Measurements from ENCODE around the gene WWC2.

The WWC2 gene

DNA sequence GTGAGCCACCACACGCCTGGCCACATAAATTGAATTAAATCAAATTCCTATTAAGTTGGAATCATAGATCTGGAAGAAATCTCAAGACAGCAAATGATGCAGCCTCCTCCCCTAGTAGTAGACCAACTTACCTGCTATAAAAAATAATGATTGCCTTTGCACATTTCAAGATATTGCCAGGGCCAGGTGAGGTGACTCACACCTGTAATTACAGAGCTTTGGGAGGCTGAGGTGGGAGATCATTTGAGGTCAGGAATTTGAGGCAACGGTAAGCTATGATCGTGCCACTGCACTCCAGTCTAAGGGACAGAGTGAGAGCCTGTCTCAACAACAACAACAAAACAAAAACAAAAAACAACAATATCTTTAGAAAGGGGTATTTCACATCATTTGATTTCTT is 17.0 kb upstream of the WWC2 start:
- Histone ChIP-seq H3K36me3 (ENCODE audit: insufficient read depth) (no peaks in the 10 kb centered on the region), H3K4me1 (ENCODE audit: low read depth, poor library complexity, severe bottlenecking) (no peaks in the 10 kb centered on the region), H3K27me3 (ENCODE audit: insufficient read depth, low read depth) (no peaks in the 10 kb centered on the region), H2AFZ (ENCODE audit: low read depth) (no peak overlapping the region), H3K27ac (no peak overlapping the region), H4K20me1 (ENCODE audit: insufficient read depth) (no peaks in the 10 kb centered on the region), H3K9ac (no peak overlapping the region), H3K79me2 (ENCODE audit: insufficient read depth, low read depth) (no peaks in the 10 kb centered on the region), H3K4me2 (no peak overlapping the region), H3K4me3 (IDR thresholded peaks at IDR 0.05; ENCODE audit: insufficient read depth, low read depth, low read length) (no peak overlapping the region)
- TF ChIP-seq, protein P1, sequence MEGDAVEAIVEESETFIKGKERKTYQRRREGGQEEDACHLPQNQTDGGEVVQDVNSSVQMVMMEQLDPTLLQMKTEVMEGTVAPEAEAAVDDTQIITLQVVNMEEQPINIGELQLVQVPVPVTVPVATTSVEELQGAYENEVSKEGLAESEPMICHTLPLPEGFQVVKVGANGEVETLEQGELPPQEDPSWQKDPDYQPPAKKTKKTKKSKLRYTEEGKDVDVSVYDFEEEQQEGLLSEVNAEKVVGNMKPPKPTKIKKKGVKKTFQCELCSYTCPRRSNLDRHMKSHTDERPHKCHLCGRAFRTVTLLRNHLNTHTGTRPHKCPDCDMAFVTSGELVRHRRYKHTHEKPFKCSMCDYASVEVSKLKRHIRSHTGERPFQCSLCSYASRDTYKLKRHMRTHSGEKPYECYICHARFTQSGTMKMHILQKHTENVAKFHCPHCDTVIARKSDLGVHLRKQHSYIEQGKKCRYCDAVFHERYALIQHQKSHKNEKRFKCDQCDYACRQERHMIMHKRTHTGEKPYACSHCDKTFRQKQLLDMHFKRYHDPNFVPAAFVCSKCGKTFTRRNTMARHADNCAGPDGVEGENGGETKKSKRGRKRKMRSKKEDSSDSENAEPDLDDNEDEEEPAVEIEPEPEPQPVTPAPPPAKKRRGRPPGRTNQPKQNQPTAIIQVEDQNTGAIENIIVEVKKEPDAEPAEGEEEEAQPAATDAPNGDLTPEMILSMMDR (conservative IDR thresholded peaks at IDR 0.05; ENCODE audit: low read depth, low read length), result no peak

DNA sequence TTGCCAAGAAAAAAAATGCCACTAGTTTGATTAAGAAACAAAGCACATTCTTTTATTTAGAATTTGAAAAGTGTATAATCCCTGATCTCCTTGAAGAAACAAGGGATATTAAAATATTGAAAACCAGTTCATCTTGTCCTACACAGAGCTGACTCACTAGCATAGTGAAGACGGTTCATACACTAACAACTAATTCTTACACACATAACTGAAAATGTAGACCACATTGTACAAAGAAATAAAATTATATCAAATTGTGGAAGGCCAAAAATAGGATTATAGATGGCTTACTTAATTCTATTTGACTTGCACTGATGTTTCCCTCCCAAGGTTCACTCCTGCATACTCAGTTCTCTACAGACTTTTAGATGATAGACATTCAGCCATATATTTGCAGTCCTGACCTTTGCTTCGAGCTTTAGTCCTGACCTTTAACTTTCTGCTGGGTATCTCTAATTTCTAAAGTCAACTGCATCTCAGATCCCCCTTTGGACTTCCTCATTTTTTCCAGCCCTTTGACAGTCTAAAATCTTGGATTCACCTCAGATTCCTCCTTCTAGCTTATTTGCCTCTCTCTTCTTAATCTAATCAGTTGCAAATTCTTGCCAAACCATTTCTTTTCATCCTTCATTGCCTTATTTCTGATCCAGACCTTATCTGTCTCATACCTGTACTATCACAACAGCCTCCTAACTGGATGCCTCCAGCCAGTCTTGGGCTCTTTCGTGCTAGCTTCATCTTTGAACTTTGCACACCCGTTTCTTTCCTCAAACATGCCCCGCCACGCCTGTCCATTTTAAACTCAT is 4.5 kb upstream of the WWC2 start:
- Histone ChIP-seq H3K4me1 (ENCODE audit: low read depth, poor library complexity, severe bottlenecking) (no peaks in the 10 kb centered on the region), H3K4me3 (IDR thresholded peaks at IDR 0.05; ENCODE audit: insufficient read depth, low read depth, low read length) (no peak overlapping the region), H3K9ac (no peak overlapping the region), H3K36me3 (ENCODE audit: insufficient read depth) (no peaks in the 10 kb centered on the region), H3K79me2 (ENCODE audit: insufficient read depth, low read depth) (no peaks in the 10 kb centered on the region), H3K27me3 (ENCODE audit: insufficient read depth, low read depth) (peaks cover 3% of the 10 kb centered on the region; the same call in 1 of the 2 replicates), H3K4me2 (no peak overlapping the region), H2AFZ (ENCODE audit: low read depth) (no peak overlapping the region), H4K20me1 (ENCODE audit: insufficient read depth) (no peaks in the 10 kb centered on the region), H3K27ac (no peak overlapping the region)
- TF ChIP-seq, protein P1 (conservative IDR thresholded peaks at IDR 0.05; ENCODE audit: low read depth, low read length), result no peak

DNA sequence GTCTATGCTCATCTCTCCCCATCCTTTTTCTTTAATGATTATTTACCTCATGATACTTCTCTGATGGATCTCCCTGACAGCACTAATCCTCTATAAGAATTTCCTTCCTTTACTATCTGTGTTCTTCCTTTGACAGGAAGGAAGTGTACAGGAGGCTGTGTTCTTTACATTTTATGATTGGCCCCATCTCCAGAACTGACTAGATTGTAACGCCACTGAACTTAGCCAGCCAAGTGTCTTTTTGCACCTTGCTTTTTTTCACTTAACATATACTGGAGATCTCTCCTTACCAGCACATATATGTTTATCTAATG is 3.9 kb upstream of the WWC2 start:
- H3K9ac ChIP-seq, result no peak overlapping the region
- H3K4me1 ChIP-seq (ENCODE audit: low read depth, poor library complexity, severe bottlenecking), result peaks cover 4% of the 10 kb centered on the region
- H3K27ac ChIP-seq, result no peak overlapping the region
- H2AFZ ChIP-seq (ENCODE audit: low read depth), result no peak overlapping the region
- H3K36me3 ChIP-seq (ENCODE audit: insufficient read depth), result no peaks in the 10 kb centered on the region
- TF ChIP-seq, protein P1 (conservative IDR thresholded peaks at IDR 0.05; ENCODE audit: low read depth, low read length), result no peak
- no peaks in the 10 kb centered on the region for H4K20me1 ChIP-seq (ENCODE audit: insufficient read depth)
- no peaks in the 10 kb centered on the region for H3K79me2 ChIP-seq (ENCODE audit: insufficient read depth, low read depth)
- peaks cover 8% of the 10 kb centered on the region; the same call in 1 of the 2 replicates for H3K27me3 ChIP-seq (ENCODE audit: insufficient read depth, low read depth)
- H3K4me2 ChIP-seq, result no peak overlapping the region
- H3K4me3 ChIP-seq (IDR thresholded peaks at IDR 0.05; ENCODE audit: insufficient read depth, low read depth, low read length), result no peak overlapping the region

DNA sequence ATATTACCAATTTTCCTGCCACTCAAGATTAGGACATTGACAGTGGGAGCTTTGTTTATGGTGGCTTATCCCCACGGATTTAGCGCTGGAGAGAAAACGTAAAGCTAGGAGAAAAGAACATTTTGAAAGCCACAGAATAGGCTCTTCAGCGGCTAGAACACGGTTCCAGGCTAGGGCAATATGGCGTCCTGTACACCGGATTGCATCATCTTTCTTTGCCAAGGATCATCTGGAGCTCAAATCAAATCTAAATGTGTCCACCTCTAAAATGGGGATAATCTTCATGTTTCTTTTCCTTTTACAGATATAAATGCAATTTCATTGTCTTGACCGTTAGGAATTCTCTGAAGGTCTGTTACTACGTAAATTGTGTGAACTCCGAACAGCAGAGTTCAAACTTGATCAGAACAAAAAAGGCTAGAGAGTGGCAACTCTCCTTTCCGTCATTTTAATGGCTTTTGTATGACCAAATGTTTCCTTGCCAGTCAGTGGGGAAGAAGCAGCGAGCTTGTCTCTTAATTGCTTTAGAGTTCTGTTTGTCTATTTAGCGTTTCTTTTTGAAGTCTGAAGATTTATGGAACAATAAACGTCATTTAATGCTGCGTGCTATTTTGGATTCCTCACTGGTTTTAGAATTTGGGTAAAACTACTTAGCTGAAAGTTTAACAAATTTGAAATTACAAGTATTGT is 2.6 kb upstream of the WWC2 start:
- Histone ChIP-seq H3K27me3 (ENCODE audit: insufficient read depth, low read depth) (peaks cover 17% of the 10 kb centered on the region), H3K4me1 (ENCODE audit: low read depth, poor library complexity, severe bottlenecking) (peaks cover 11% of the 10 kb centered on the region), H2AFZ (ENCODE audit: low read depth) (no peak overlapping the region), H3K27ac (no peak overlapping the region), H3K4me2 (no peak overlapping the region), H3K36me3 (ENCODE audit: insufficient read depth) (no peaks in the 10 kb centered on the region), H3K4me3 (IDR thresholded peaks at IDR 0.05; ENCODE audit: insufficient read depth, low read depth, low read length) (no peak overlapping the region), H3K9ac (no peak overlapping the region), H3K79me2 (ENCODE audit: insufficient read depth, low read depth) (no peaks in the 10 kb centered on the region), H4K20me1 (ENCODE audit: insufficient read depth) (no peaks in the 10 kb centered on the region)
- TF ChIP-seq, protein P1 (conservative IDR thresholded peaks at IDR 0.05; ENCODE audit: low read depth, low read length), result no peak
